ENCODE results near the gene PEMT.

The PEMT gene

GRCh38 chr17:17545984-17546383 is 45.5 kb downstream of the PEMT start:
- H3K9ac ChIP-seq (ENCODE audit: low read depth, low read length) = no peak overlapping the region
- H3K4me1 ChIP-seq (ENCODE audit: insufficient read depth, low read length) = no peaks in the 10 kb centered on the region
- no peaks in the 10 kb centered on the region for H3K9me3 ChIP-seq (ENCODE audit: control insufficient read depth, insufficient read depth, low read length)
- H3K36me3 ChIP-seq (ENCODE audit: insufficient read depth, low read length) = no peaks in the 10 kb centered on the region

GRCh38 chr17:17545031-17545820 is 46.3 kb downstream of the PEMT start:
- no peak overlapping the region for H3K9ac ChIP-seq (ENCODE audit: low read depth, low read length)
- H3K9me3 ChIP-seq (ENCODE audit: control insufficient read depth, insufficient read depth, low read length) = no peaks in the 10 kb centered on the region
- H3K36me3 ChIP-seq (ENCODE audit: insufficient read depth, low read length) = no peaks in the 10 kb centered on the region
- H3K4me1 ChIP-seq (ENCODE audit: insufficient read depth, low read length) = no peaks in the 10 kb centered on the region

- Histone ChIP-seq H3K36me3 (ENCODE audit: insufficient read depth, low read length) (no peaks in the 10 kb centered on the region), H3K9ac (ENCODE audit: low read depth, low read length) (no peak overlapping the region), H3K9me3 (ENCODE audit: control insufficient read depth, insufficient read depth, low read length) (no peaks in the 10 kb centered on the region), H3K4me1 (ENCODE audit: insufficient read depth, low read length) (no peaks in the 10 kb centered on the region)
Observed at GRCh38 chr17:17542906-17543635, 48.4 kb downstream of the PEMT start.

- Histone ChIP-seq H3K36me3 (ENCODE audit: insufficient read depth, low read length) (no peaks in the 10 kb centered on the region), H3K9me3 (ENCODE audit: control insufficient read depth, insufficient read depth, low read length) (no peaks in the 10 kb centered on the region), H3K4me1 (ENCODE audit: insufficient read depth, low read length) (no peaks in the 10 kb centered on the region), H3K9ac (ENCODE audit: low read depth, low read length) (no peak overlapping the region)
Observed at GRCh38 chr17:17541640-17542001, 49.9 kb downstream of the PEMT start.

GRCh38 chr17:17540935-17541639 is 50.4 kb downstream of the PEMT start:
- Histone ChIP-seq H3K4me1 (ENCODE audit: insufficient read depth, low read length) (no peaks in the 10 kb centered on the region), H3K9me3 (ENCODE audit: control insufficient read depth, insufficient read depth, low read length) (no peaks in the 10 kb centered on the region), H3K36me3 (ENCODE audit: insufficient read depth, low read length) (no peaks in the 10 kb centered on the region), H3K9ac (ENCODE audit: low read depth, low read length) (no peak overlapping the region)

- no peaks in the 10 kb centered on the region for H3K4me1 ChIP-seq (ENCODE audit: insufficient read depth, low read length)
- H3K36me3 ChIP-seq (ENCODE audit: insufficient read depth, low read length) = no peaks in the 10 kb centered on the region
- no peak overlapping the region for H3K9ac ChIP-seq (ENCODE audit: low read depth, low read length)
- H3K9me3 ChIP-seq (ENCODE audit: control insufficient read depth, insufficient read depth, low read length) = no peaks in the 10 kb centered on the region
Observed at GRCh38 chr17:17540278-17540906, 51.1 kb downstream of the PEMT start.

- Histone ChIP-seq H3K9ac (ENCODE audit: low read depth, low read length) (no peak overlapping the region), H3K36me3 (ENCODE audit: insufficient read depth, low read length) (no peaks in the 10 kb centered on the region)
Observed at GRCh38 chr17:17539591-17539990, 51.9 kb downstream of the PEMT start.

GRCh38 chr17:17538417-17539391 is 52.8 kb downstream of the PEMT start:
- Histone ChIP-seq H3K9me3 (ENCODE audit: control insufficient read depth, insufficient read depth, low read length) (no peaks in the 10 kb centered on the region), H3K36me3 (ENCODE audit: insufficient read depth, low read length) (no peaks in the 10 kb centered on the region), H3K9ac (ENCODE audit: low read depth, low read length) (no peak overlapping the region), H3K4me1 (ENCODE audit: insufficient read depth, low read length) (no peaks in the 10 kb centered on the region)

More at GRCh38 chr17:17539591-17539990, 51.9 kb downstream of the PEMT start:
- Histone ChIP-seq H3K4me1 (ENCODE audit: insufficient read depth, low read length) (no peaks in the 10 kb centered on the region), H3K9me3 (ENCODE audit: control insufficient read depth, insufficient read depth, low read length) (no peaks in the 10 kb centered on the region)

- Histone ChIP-seq H3K9me3 (ENCODE audit: control insufficient read depth, insufficient read depth, low read length) (no peaks in the 10 kb centered on the region), H3K4me1 (ENCODE audit: insufficient read depth, low read length) (no peaks in the 10 kb centered on the region), H3K36me3 (ENCODE audit: insufficient read depth, low read length) (no peaks in the 10 kb centered on the region), H3K9ac (ENCODE audit: low read depth, low read length) (no peak overlapping the region)
Observed at GRCh38 chr17:17537311-17538099, 54.0 kb downstream of the PEMT start.

- H3K9ac ChIP-seq (ENCODE audit: low read depth, low read length) = no peak overlapping the region
- no peaks in the 10 kb centered on the region for H3K9me3 ChIP-seq (ENCODE audit: control insufficient read depth, insufficient read depth, low read length)
- no peaks in the 10 kb centered on the region for H3K36me3 ChIP-seq (ENCODE audit: insufficient read depth, low read length)
- no peaks in the 10 kb centered on the region for H3K4me1 ChIP-seq (ENCODE audit: insufficient read depth, low read length)
Observed at GRCh38 chr17:17536702-17537101, 54.8 kb downstream of the PEMT start.

GRCh38 chr17:17535957-17536356 is 55.6 kb downstream of the PEMT start:
- Histone ChIP-seq H3K4me1 (ENCODE audit: insufficient read depth, low read length) (no peaks in the 10 kb centered on the region), H3K9ac (ENCODE audit: low read depth, low read length) (no peak overlapping the region), H3K9me3 (ENCODE audit: control insufficient read depth, insufficient read depth, low read length) (no peaks in the 10 kb centered on the region), H3K36me3 (ENCODE audit: insufficient read depth, low read length) (no peaks in the 10 kb centered on the region)

- H3K9ac ChIP-seq (ENCODE audit: low read depth, low read length) = no peak overlapping the region
Observed at GRCh38 chr17:17533901-17534441, 57.5 kb downstream of the PEMT start.

GRCh38 chr17:17532991-17533390 is 58.5 kb downstream of the PEMT start:
- no peak overlapping the region for H3K9ac ChIP-seq (ENCODE audit: low read depth, low read length)
- no peaks in the 10 kb centered on the region for H3K9me3 ChIP-seq (ENCODE audit: control insufficient read depth, insufficient read depth, low read length)
- no peaks in the 10 kb centered on the region for H3K36me3 ChIP-seq (ENCODE audit: insufficient read depth, low read length)
- H3K4me1 ChIP-seq (ENCODE audit: insufficient read depth, low read length) = no peaks in the 10 kb centered on the region

More at GRCh38 chr17:17533901-17534441, 57.5 kb downstream of the PEMT start:
- Histone ChIP-seq H3K36me3 (ENCODE audit: insufficient read depth, low read length) (no peaks in the 10 kb centered on the region), H3K9me3 (ENCODE audit: control insufficient read depth, insufficient read depth, low read length) (no peaks in the 10 kb centered on the region), H3K4me1 (ENCODE audit: insufficient read depth, low read length) (no peaks in the 10 kb centered on the region)
